Right lobe of liver (tissue), 4 donors: ENCODE measurements around the gene FOXN1.

Source experiments
- CTCF ChIP-seq, 4 donors: fragments of 200-600 bp in 3 of 4; fragments of 450-650 bp in 1 of 4; IDR thresholded peaks; one replicate each; pipeline versions ENCODE4 v1.5.1 to v1.8.0; 2016 to 2022; ENCODE audit warnings: antibody characterized with exemption in 4 of 4, mild to moderate bottlenecking in 2 of 4
- POLR2A ChIP-seq: fragments of 450-650 bp; IDR thresholded peaks from one replicate; pipeline ENCODE4 v1.6.1; 2017; ENCODE audit warnings: antibody characterized with exemption, mild to moderate bottlenecking
- donor health status: DM: no; HTN: no; CAD: no.
- donor health status: DM: no; HTN: no; CAD: no.
- donor health status: DM: no; HTN: yes; CAD: no.

DNA sequence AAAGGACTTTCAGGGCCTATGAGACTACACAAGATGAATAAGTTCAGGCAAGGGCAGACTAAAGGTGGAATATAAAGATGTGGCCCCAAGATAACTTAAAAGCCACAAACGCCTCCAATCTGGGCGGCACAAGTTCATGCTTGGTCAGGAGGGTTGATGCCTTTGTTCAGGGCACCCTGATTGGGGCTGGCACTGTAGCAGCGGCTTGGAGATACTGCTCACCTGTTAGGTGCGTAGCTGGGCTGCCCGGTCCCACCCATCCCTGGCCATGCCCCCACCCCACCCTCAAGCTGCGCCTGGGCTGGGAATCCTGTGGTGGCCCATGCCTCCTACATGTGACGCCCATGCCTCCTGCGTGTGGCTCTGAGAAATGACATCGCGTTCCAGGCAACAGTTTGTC is 45.2 kb upstream of the FOXN1 start:
- TF ChIP-seq POLR2A = no peak
- TF ChIP-seq CTCF (IDR thresholded peaks at IDR 0.05) = no peak
